ENCODE data around the gene HAUS6.

Gene HAUS6

DNA sequence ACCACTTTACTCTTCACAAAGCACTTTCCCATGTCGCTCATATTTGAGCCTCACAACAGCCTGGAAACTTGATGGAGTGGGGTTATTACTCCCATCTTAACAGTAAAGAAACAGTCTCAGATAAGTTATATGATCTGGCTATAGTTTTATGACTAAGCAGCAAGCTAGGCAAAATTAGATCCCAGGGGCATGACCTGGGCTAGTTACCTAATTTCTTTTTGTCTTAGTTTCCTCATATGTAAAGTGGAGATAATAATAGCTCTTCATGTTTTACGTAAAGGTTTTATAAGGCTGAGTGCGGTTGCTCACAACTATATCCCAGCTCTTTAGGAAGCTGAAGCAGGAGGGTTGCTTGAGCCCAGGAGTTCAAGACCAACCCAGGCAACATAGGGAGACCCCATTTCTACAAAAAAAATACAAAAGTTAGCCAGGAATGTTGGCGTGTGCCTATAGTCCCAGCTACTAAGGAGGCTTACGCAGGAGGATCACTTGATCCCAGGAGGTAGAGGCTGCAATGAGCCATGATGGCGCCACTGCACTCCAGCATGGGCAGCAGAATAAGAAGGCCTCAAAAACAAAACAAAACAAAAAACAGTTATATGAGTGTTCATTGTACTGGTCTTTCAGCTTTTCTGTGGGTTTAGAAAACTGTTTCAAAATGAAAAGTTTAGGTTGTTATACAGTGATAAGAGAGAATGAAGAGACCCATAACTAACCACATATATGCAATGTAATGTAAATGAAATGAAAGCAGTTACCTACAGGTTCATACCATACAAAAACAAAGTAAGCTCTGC, 31.0 kb upstream of the HAUS6 start:
- peaks cover 0 to 3% of the 10 kb centered on the region in 2 donors for H3K4me1 ChIP-seq (ENCODE audit: control insufficient read depth in 1 of 2, insufficient read depth in 2 of 2, low read length in 2 of 2)
- H3K4me3 ChIP-seq (ENCODE audit: low read depth in 1 of 2, low read length in 2 of 2) = no peak overlapping the region
- H3K9me3 ChIP-seq (ENCODE audit: control insufficient read depth in 1 of 2, low read length in 2 of 2) = no peaks in the 10 kb centered on the region
- no peak overlapping the region for H3K27ac ChIP-seq (ENCODE audit: low read length)
- H3K27me3 ChIP-seq (ENCODE audit: low read depth, low read length) = no peaks in the 10 kb centered on the region
- no peaks in the 10 kb centered on the region for H3K36me3 ChIP-seq (ENCODE audit: control insufficient read depth in 1 of 2, insufficient read depth in 2 of 2, low read length in 2 of 2)

DNA sequence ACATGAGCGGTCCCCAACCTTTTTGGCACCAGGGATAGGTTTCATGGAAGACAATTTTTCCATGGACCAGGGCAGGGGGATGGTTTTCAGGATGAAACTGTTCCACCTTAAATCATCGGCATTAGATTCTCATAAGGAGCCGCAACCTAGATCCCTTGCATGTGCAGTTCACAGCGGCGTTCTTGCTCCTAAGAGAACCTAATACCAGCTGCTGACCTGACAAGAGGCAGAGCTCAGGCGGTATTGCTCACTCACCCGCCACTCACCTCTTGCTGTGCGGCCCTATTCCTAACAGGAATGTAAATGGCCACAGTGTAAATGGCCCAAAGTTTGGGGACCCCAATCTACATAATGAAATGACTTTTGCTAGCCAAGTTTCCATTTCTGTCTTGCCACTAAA, 27.7 kb upstream of the HAUS6 start:
- Histone ChIP-seq H3K27me3 (ENCODE audit: low read depth, low read length) (no peaks in the 10 kb centered on the region), H3K4me1 (ENCODE audit: control insufficient read depth in 1 of 2, insufficient read depth in 2 of 2, low read length in 2 of 2) (peaks cover 0 to 6% of the 10 kb centered on the region in 2 donors), H3K36me3 (ENCODE audit: control insufficient read depth in 1 of 2, insufficient read depth in 2 of 2, low read length in 2 of 2) (peaks cover 5 to 8% of the 10 kb centered on the region in 2 donors), H3K4me3 (ENCODE audit: low read depth in 1 of 2, low read length in 2 of 2) (no peak overlapping the region), H3K27ac (ENCODE audit: low read length) (no peak overlapping the region), H3K9me3 (ENCODE audit: control insufficient read depth in 1 of 2, low read length in 2 of 2) (no peaks in the 10 kb centered on the region)

DNA sequence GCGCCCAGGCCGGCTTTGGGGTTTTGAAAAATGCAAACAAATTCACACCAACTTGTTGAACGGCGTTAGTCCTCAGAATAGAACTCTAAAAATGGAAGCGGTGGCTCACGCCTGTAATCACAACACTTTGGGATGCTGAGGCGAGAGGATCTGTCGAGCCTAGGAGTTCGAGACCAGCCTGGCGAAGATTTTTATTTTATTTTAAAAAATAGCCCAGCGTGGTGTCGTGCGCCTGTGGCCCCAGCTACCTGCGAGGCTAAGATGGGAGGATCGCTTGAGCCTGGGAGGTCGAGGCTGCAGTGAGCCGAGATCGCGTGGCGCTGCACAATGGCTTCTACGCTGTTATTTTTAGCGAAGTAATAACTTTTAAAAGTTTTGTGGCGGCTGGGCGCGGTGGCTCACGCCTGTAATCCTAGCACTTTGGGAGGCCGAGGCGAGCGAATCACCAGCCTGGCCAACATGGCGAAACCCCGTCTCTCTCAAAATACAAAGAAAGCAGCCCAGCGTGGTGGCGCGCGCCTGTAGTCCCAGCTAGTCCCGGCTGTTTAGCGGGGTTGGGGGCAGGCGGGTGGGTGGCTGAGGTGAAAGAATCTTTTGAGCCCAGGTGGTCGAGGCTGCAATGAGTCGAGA, 25.3 kb upstream of the HAUS6 start:
- Histone ChIP-seq H3K27ac (ENCODE audit: low read length) (peak overlapping the region; percentile 93), H3K9me3 (ENCODE audit: control insufficient read depth in 1 of 2, low read length in 2 of 2) (no peaks in the 10 kb centered on the region), H3K4me1 (ENCODE audit: control insufficient read depth in 1 of 2, insufficient read depth in 2 of 2, low read length in 2 of 2) (peaks cover 0 to 6% of the 10 kb centered on the region in 2 donors), H3K36me3 (ENCODE audit: control insufficient read depth in 1 of 2, insufficient read depth in 2 of 2, low read length in 2 of 2) (peaks cover 8 to 10% of the 10 kb centered on the region in 2 donors), H3K4me3 (ENCODE audit: low read depth in 1 of 2, low read length in 2 of 2) (peak overlapping the region; percentile 65 to 87), H3K27me3 (ENCODE audit: low read depth, low read length) (no peaks in the 10 kb centered on the region)

DNA sequence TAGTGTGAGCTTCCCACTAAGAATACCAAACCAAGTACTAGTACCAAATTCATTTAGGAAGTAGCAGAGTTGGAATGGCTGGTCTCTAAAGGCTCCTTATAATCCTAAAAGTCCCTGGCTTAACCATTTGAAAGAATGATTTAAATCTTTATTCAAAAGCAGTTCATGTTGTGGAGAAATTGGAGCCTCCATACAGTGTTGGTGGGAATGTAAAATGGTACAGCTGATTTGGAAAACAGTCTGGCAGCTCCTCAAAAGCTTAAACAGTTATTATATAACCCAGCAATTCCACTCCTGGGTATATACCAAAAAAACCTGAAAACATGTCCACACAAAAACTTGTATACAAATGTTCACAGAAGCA, 21.7 kb upstream of the HAUS6 start:
- H3K4me3 ChIP-seq (ENCODE audit: low read depth in 1 of 2, low read length in 2 of 2) = peak overlapping the region; percentile 0 to 3
- peaks cover 37 to 40% of the 10 kb centered on the region in 2 donors for H3K36me3 ChIP-seq (ENCODE audit: control insufficient read depth in 1 of 2, insufficient read depth in 2 of 2, low read length in 2 of 2)
- H3K4me1 ChIP-seq (ENCODE audit: control insufficient read depth in 1 of 2, insufficient read depth in 2 of 2, low read length in 2 of 2) = peaks cover 0 to 6% of the 10 kb centered on the region in 2 donors
- no peaks in the 10 kb centered on the region for H3K9me3 ChIP-seq (ENCODE audit: control insufficient read depth in 1 of 2, low read length in 2 of 2)
- no peaks in the 10 kb centered on the region for H3K27me3 ChIP-seq (ENCODE audit: low read depth, low read length)
- H3K27ac ChIP-seq (ENCODE audit: low read length) = peak overlapping the region; percentile 59

DNA sequence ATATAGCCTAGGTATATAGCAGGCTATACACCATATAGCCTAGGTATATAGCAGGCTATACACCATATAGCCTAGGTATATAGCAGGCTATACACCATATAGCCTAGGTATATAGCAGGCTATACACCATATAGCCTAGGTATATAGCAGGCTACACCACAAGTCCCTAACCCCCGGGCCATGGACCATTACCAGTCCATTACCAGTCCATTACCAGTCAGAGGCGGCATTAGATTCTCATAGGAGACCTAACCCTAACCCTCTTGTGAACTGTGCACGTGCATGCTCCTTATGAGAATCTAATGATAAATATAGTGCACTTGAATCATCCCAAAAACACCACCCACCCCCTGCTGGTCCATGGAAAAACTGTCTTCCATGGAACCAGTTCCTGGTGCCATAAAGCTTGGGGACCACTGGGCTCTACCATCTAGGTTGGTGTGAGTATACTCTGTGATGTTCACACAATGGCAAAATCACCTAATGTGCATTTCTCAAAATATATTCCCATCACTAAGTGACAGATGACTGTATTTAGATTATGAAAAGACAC, 19.9 kb upstream of the HAUS6 start:
- no peak overlapping the region for H3K27ac ChIP-seq (ENCODE audit: low read length)
- H3K27me3 ChIP-seq (ENCODE audit: low read depth, low read length) = no peaks in the 10 kb centered on the region
- H3K4me1 ChIP-seq (ENCODE audit: control insufficient read depth in 1 of 2, insufficient read depth in 2 of 2, low read length in 2 of 2) = no peaks in the 10 kb centered on the region
- H3K36me3 ChIP-seq (ENCODE audit: control insufficient read depth in 1 of 2, insufficient read depth in 2 of 2, low read length in 2 of 2) = peaks cover 52 to 55% of the 10 kb centered on the region in 2 donors
- no peaks in the 10 kb centered on the region for H3K9me3 ChIP-seq (ENCODE audit: control insufficient read depth in 1 of 2, low read length in 2 of 2)
- no peak overlapping the region for H3K4me3 ChIP-seq (ENCODE audit: low read depth in 1 of 2, low read length in 2 of 2)

DNA sequence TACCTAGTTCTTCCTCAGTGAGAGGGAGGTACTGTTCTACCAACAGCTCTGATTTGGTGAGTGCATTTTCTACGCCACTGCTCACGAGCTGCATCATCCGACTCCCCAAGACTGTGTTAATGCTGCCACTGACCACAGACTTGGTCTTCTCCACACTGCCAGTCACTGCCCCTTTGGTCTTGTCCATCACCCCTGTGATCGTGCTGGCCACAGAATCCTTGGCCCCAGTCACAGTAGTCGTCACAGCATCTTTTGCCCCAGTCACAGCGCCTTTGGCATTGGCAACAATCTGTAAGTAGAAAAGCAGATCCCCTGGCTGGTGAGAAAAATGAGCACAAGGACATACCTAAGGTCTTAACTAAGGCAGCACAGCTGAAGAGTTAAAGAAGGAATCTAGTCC, 18.2 kb upstream of the HAUS6 start:
- Histone ChIP-seq H3K27ac (ENCODE audit: low read length) (no peak overlapping the region), H3K4me3 (ENCODE audit: low read depth in 1 of 2, low read length in 2 of 2) (no peak overlapping the region), H3K9me3 (ENCODE audit: control insufficient read depth in 1 of 2, low read length in 2 of 2) (no peaks in the 10 kb centered on the region), H3K27me3 (ENCODE audit: low read depth, low read length) (no peaks in the 10 kb centered on the region), H3K36me3 (ENCODE audit: control insufficient read depth in 1 of 2, insufficient read depth in 2 of 2, low read length in 2 of 2) (peaks cover 59 to 68% of the 10 kb centered on the region in 2 donors), H3K4me1 (ENCODE audit: control insufficient read depth in 1 of 2, insufficient read depth in 2 of 2, low read length in 2 of 2) (no peaks in the 10 kb centered on the region)

DNA sequence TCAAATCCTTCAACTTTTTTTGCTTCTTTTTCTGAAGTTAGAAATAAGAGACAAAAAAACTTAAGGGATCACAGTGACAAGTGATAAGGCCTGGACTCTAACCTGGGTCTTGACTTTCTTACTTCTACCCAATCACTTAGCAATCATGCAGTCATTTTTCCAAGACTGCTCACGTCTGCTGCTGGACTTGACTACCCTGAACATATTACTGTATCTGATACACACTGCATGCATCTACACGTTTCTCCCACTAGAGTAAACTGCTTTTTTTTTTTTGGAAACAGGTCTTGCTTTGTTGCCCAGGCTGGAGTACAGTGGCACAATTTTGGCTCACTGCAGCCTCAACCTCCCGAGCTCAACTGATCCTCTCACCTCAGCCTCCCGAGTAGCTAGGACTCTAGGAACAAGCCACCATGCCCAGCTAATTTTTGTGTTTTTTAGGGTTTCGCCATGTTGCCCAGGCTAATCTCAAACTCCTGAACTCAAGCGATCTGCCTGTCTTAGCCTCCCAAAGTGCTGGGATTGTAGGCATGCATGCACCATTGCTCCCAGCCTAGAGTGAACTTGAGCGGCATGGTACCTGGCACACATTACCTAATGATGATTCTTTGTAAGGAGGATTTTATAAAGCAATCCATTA, 17.2 kb upstream of the HAUS6 start:
- Histone ChIP-seq H3K9me3 (ENCODE audit: control insufficient read depth in 1 of 2, low read length in 2 of 2) (no peaks in the 10 kb centered on the region), H3K36me3 (ENCODE audit: control insufficient read depth in 1 of 2, insufficient read depth in 2 of 2, low read length in 2 of 2) (peaks cover 64 to 77% of the 10 kb centered on the region in 2 donors), H3K27ac (ENCODE audit: low read length) (no peak overlapping the region), H3K4me3 (ENCODE audit: low read depth in 1 of 2, low read length in 2 of 2) (no peak overlapping the region), H3K4me1 (ENCODE audit: control insufficient read depth in 1 of 2, insufficient read depth in 2 of 2, low read length in 2 of 2) (no peaks in the 10 kb centered on the region), H3K27me3 (ENCODE audit: low read depth, low read length) (no peaks in the 10 kb centered on the region)

DNA sequence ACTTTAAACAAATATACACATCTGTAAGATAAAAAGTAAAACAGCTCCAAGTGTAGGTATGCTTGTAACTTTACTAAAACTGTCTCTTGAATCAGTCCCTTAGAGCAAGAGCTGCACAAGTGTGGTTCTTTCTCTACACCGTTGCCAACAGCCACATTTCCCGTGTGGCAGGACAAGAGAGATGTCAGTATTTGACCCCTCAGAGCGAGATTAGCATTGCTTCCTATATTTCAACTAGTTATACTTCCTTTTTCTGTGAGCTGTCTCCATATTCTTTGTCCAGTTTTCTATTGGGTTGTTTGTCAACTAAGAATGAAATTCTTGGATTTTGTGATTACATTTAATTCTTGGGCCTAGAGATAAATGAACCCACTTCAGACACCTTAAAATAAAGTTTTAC, 16.5 kb upstream of the HAUS6 start:
- no peaks in the 10 kb centered on the region for H3K9me3 ChIP-seq (ENCODE audit: control insufficient read depth in 1 of 2, low read length in 2 of 2)
- peaks cover 64 to 84% of the 10 kb centered on the region in 2 donors for H3K36me3 ChIP-seq (ENCODE audit: control insufficient read depth in 1 of 2, insufficient read depth in 2 of 2, low read length in 2 of 2)
- no peak overlapping the region for H3K4me3 ChIP-seq (ENCODE audit: low read depth in 1 of 2, low read length in 2 of 2)
- no peak overlapping the region for H3K27ac ChIP-seq (ENCODE audit: low read length)
- H3K27me3 ChIP-seq (ENCODE audit: low read depth, low read length) = no peaks in the 10 kb centered on the region
- no peaks in the 10 kb centered on the region for H3K4me1 ChIP-seq (ENCODE audit: control insufficient read depth in 1 of 2, insufficient read depth in 2 of 2, low read length in 2 of 2)

DNA sequence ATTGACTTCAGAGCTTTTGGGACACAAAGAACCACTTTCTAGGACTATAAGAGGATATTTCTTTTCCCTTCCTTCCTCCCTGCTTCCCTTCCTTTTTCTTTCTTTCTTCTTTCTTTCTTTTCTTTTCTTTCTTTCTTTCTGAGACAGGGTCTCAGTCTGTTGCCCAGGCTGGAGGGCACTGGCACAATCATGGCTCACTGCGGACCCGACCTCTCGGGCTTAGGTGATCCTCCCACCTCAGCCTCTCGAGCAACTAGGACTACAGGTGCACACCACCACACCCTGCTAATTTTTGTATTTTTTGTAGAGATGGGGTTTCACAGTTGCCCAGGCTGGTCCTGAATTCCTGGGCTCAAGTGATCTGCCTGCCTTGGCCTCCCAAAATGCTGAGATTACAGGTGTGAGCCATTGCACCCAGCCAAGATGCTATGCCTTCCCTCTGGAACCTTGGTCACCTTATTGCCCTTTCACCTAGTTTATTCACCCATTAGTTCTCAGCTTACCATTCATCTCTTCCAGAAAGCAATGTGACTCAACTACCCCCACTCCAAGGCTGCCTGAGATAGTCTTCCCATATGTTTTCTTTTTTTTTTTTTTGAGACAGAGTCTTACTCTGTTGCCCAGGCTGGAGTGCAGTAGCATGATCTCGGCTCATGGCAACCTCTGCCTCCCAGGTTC, 14.5 kb upstream of the HAUS6 start:
- H3K27ac ChIP-seq (ENCODE audit: low read length) = no peak overlapping the region
- H3K27me3 ChIP-seq (ENCODE audit: low read depth, low read length) = no peaks in the 10 kb centered on the region
- no peak overlapping the region for H3K4me3 ChIP-seq (ENCODE audit: low read depth in 1 of 2, low read length in 2 of 2)
- H3K4me1 ChIP-seq (ENCODE audit: control insufficient read depth in 1 of 2, insufficient read depth in 2 of 2, low read length in 2 of 2) = no peaks in the 10 kb centered on the region
- peaks cover 51 to 78% of the 10 kb centered on the region in 2 donors for H3K36me3 ChIP-seq (ENCODE audit: control insufficient read depth in 1 of 2, insufficient read depth in 2 of 2, low read length in 2 of 2)
- no peaks in the 10 kb centered on the region for H3K9me3 ChIP-seq (ENCODE audit: control insufficient read depth in 1 of 2, low read length in 2 of 2)

DNA sequence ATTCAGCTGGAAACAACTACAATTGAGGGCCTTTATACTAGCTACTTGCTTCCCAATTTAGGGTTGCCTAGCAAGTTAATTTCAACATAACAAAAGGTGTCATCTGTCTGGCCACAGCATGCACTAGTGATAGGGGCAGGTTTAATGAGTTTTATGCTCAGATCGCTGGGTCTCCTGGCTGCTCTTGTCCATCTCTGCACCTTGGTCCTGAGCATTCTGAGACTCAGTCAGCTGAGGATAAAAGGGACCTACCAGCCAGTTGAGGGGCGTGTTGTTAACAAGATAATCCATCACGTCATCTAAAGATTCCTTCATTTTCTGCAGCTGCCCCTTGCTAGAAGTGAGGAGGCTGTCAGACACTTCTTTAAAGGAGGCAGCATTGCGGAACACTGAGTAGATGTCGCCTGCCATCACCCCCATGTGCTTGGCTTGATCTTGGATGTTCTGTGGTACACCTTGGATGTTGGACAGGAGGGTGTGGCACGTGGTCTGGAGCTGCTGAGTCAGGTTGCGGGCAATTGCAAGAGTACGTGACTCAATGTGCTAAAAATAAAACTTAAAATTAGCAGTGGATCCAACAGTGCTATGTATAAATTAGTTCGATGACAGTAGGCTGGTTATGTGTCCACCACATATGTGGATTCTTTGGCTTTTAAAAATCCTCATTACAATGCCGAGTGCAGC, 13.5 kb upstream of the HAUS6 start:
- Histone ChIP-seq H3K9me3 (ENCODE audit: control insufficient read depth in 1 of 2, low read length in 2 of 2) (no peaks in the 10 kb centered on the region), H3K4me1 (ENCODE audit: control insufficient read depth in 1 of 2, insufficient read depth in 2 of 2, low read length in 2 of 2) (no peaks in the 10 kb centered on the region), H3K4me3 (ENCODE audit: low read depth in 1 of 2, low read length in 2 of 2) (no peak overlapping the region), H3K27ac (ENCODE audit: low read length) (no peak overlapping the region), H3K36me3 (ENCODE audit: control insufficient read depth in 1 of 2, insufficient read depth in 2 of 2, low read length in 2 of 2) (peaks cover 49 to 70% of the 10 kb centered on the region in 2 donors), H3K27me3 (ENCODE audit: low read depth, low read length) (no peaks in the 10 kb centered on the region)
